AML-193 (cell line): Measurements from ENCODE around the gene ZSCAN10.

ENCODE experiments used
- DNase-seq, 2 experiments: peaks; one replicate each; lab custom pipeline; 2025; lab: John Stamatoyannopoulos, UW

The ZSCAN10 gene

DNA sequence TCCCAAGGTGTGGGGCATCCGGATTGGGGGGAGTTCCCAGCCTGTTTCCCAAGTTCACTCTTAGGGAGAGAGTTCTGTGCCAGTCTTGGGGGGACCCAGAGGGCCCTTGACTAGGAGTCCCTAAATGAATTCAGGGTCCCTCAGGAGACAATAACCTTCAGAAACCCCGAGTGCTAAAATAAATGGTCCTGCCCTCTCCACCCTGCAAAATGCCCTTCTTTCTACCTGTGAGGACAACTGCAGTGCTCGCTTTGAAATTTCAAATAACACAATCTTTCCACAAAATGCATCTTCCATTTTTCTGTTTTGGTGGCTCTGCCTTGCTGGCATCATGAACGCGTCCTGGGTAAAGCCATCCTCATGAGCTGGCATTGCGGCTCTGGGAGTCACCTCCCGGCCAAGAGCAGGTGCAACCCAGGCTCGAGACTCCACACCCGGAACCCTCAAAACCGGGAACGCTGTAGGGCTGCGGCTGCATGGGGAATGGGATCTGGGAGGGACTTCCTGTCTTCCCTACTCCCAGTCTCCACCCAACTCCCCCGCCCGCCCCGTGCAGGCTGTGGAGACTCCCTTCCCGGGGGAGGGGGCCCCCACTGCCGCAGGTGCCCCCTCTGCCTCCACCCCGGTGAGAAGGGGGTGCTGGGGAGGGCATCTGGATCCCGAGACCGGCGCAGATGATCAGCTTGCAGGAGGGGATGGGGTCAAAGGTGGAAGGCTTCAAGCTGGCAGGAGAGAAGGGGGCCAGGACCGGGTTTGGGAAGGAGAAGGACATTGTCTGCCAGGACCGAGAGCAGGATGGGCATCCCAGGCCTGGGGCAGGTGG, 13.2 kb upstream of the ZSCAN10 start, which contains the start of gene ZNF205:
Gene ZNF205, plus strand, starts transcription at position 529 of the 823 bp plus-strand sequence. CDS start 845 bp downstream, outside the sequence.
- DNase-seq = no peak

GRCh38 chr16:3106205-3106928, 7.3 kb upstream of the ZSCAN10 start:
- peak; percentile 80 to 83 for DNase-seq

- peak; percentile 27 to 32 for DNase-seq
Observed at GRCh38 chr16:3101841-3102470, 2.9 kb upstream of the ZSCAN10 start.

DNA sequence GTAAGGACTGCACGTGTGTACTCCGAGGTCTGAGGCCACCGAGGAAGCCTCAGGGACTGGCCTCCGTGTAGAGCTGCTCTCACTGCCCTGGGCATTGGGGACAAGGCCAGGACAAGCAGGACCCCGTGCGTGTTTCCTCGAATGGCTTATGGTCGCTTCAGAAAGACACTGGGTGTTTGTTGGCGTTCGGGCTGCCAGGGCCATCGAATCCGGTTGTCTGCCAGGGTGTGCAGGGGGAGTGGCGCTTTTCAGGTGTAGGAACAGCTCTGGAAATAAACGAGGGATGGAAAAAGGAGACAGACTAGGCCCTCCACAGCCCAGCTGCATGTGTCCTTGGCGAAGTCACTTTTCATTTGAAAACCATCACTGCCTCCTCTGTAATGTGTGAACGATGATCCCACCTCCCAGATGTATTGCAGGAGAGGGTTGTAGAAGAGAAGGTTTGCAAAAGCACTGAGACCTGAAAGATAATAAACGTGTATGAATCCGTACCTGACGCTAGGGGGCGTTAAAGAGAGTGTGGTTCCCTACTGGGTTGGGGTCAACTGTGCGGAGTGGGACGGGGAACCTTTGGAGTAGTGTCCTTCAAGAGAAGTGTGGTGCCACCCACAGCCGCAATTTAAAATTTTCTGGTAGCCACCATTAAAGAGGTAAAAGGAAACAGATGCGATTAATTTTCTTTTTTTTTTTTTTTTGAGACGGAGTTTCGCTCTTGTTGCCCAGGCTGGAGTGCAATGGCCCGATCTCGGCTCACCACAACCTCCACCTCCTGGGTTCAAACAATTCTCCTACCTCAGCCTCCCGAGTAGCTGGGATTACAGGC, 2.1 kb upstream of the ZSCAN10 start:
- DNase-seq = peak; percentile 42 to 53

DNA sequence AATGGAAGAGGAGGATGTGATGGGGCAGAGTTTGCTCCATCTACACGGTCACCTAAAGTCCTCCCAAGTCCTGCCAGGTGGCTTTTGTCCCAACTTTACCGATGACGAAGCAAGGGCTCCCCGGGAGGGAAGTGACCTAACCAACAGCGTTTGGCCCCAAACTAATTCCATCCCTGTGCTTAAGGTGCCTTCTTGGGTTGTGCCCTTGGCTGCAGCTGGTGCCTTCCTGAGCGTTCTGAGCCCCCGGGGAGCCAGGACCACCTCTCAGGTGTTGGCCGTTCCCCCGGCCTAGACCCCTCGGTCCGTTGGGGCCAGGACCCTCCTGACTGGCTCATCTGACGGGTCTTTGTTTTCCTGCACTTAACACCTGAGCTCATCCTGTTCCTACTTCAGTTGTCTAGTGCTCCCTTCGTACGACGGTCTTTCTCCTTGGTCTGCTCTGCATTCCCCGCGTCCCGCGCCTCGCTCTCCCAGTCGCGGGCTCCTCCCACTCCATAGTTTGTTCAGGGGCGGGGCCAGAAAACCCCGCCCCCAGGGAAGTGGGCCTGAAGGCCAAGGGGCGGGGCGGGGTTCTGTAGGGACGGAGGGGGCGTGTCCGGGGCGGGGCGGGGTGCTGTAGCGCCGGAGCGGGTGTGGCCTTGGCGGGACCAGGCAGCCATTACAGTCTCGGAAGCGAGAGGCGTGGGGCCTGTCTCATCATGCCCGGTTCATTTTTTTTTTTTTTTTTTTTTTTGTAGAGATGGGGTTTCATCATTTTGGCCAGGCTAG, 822 bp upstream of the ZSCAN10 start:
- peak; percentile 86 to 90 for DNase-seq

GRCh38 chr16:3099395-3099731, 269 bp upstream of the ZSCAN10 start:
- no peak for DNase-seq

GRCh38 chr16:3097266-3097665, 1.8 kb downstream of the ZSCAN10 start:
- no peak for DNase-seq

GRCh38 chr16:3096362-3096761, 2.7 kb downstream of the ZSCAN10 start:
- DNase-seq = no peak

- DNase-seq = peak; percentile 77 to 81
Observed at GRCh38 chr16:3095869-3096268, 3.2 kb downstream of the ZSCAN10 start.

DNA sequence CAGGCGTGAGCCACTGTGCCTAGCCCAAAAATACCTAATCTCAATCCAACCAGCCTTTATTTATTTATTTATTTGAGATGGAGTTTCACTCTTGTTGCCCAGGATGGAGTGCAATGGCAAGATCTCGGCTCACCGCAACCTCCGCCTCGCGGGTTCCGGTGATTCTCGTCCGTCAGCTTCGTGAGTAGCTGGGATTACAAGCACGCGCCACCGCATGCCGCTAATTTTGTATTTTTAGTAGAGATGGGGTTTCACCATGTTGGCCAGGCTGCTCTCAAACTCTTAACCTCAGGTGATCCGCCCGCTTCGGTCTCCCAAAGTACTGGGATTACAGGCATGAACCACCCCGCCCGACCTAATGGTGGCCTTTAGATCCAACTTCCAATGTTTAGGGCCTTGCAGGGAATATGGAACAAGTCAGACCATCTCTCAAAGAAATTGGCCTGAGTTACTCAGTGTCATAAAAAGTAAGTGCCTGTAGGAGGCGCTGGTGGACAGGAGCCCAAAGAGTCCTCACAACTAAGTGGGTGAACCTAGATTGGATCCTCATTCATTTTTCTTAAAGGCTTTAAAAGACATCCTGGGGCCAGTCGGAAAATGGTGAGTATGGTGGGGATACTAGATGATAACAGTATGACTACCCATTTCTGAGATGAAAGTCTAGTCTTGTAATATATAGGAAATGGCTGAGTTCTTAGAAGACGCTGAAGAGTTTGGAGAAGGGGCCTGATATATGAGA, 4.6 kb downstream of the ZSCAN10 start:
- peak; percentile 63 to 76 for DNase-seq

DNA sequence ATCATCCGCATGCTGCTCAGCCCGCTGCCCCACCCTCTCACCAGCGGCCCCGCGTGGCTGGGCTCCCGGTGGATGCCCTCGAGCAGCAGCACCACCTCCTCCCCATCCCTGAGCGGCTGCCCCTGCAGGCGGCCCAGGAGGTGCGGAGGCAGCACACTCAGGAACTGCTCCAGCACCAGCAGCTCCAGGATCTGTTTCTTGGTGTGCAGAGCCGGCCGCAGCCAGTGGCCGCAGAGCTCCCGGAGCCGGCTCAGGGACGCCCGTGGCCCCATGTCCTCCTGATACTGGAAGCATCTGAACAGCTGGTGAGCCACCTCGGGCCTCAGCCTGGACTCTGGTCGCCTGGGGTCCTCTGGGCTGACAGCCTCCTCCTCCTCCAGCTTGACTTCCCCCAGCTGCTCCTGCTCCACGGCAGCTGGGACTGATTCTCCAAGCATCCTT, 6.6 kb downstream of the ZSCAN10 start:
- no peak for DNase-seq

DNA sequence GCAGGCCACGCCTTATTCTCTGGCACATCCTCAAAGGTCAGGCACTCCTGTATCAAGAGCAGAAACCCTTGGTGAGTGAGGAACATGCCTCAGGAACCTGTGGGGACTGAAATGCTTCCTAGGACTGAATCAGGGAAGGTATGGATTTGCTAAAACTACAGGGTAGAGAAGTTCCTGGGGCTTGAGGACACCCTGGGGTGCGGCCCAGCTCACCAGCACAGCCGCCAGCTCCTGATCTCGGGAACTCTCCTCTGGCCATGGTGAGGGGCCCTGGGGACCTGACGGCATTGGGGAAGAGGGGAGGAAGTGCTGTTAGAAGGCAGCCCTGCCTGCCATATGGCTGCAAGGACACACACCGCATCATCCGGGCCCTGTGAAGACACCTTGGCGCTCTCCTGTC, 7.5 kb downstream of the ZSCAN10 start:
- no peak for DNase-seq

DNA sequence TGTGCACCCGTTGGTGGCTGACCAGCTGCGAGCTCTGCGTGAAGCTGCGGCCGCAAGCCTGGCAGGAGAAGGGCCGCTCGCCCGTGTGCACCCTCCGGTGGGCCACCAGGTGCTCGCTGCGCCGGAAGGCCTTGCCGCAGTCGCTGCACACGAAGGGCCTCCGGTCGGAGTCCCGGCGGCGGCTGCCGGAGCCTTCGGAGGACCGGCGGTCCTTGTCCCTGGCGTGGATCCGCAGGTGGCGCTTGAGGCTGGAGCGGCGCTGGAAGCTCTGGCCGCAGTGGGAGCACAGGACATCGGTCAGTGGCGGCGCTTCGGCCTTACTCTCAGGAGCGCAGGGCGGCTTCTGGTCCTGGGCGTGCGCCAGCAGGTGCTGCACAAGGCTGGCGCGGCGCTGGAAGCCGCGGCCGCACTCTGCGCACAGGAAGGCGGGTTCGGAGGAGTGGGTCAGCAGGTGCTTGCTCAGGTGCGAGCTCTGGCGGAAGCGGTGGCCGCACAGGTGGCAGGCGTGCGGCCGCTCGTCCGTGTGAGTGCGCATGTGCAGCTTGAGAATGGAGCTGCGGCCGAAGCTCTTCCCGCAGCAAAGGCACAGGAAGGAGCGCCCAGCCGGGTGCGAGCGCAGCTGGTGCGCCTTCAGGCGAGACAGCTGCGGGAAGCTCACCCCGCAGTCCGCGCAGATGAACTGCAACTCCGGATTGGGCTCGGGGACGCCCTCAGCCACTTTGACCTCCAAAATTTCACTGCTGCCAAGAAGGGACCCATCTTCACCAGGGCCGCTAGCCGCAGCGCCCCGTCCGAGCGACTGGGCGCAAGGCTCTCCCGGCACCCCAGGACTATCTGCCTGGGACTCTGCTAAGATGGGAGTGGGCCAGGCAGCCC, 9.1 kb downstream of the ZSCAN10 start:
- no peak for DNase-seq

GRCh38 chr16:3088925-3089716, 10.0 kb downstream of the ZSCAN10 start:
- no peak for DNase-seq

- no peak for DNase-seq
Observed at GRCh38 chr16:3088450-3088849, 10.6 kb downstream of the ZSCAN10 start.

DNA sequence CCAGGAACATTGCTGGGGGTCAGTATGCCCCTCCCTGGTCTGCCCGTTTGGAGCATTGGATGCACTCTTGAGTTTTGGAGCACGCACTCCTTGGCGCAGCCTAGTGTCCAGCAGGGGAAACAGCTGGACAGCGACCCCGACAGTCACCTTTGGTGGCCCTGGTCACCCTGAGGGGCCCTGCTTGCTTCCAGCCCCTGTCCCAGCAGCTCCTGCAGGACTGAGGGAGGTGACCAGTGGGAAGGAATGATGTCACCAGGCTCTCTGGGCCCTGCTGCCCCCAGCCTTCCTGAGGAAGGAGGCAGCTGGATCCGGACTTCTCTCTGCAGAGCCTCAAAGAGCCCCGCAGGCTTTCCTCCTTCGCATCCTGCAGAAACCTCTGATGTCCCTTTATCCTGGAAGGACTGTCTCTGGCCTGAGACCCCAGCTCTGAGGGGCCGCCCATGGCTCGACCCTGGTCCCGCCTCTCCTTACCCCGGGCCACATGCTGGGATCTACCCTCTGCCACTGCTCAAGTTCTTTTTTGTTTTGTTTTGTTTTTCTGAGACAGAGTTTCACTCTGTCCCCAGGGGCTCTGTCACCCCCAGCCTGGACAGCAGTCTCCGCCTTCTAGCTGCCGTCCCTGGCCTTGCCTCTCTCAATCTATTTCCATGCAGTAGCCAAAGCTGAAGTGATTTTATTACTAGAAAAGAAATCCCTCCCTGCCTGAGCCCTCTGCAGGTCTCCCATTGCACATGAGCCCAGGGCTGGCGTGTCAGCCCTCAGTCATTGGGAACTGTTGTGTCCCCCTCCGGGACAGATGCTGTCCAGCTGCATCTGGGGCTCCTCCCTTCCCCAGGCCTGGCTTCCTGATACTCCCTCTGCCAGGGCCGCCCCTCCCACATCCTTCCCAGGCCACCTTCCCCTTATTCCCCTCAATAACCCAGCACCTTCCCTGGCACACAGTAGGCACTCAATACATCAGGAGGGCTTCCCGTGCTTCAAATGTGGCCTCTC, 11.6 kb downstream of the ZSCAN10 start:
- peak; percentile 20 to 28 for DNase-seq

- peak in 1 of 2 experiments; percentile 14 for DNase-seq
Observed at GRCh38 chr16:3086596-3087242, 12.4 kb downstream of the ZSCAN10 start.
